Activated CD8-positive, alpha-beta memory T cell treated with anti-CD3 and anti-CD28 coated beads for 36 hours (primary cell): ENCODE measurements around the gene PRMT3. TPM values are rescaled to one million over a fixed set of nuclear protein-coding genes. Genes with fewer than 3 reads are reported as not detected.
"Not testable (repeated sequence)": the region's sequence is repeated elsewhere in the genome, so short reads cannot be mapped to it uniquely, and the experiment has no call there.

Experiments
- CTCF ChIA-PET: fragments of 350-600 bp; sonication (Branson Sonifier 250); formaldehyde crosslinking; loops from one replicate; lab custom pipeline; 2021; ENCODE audit warnings: antibody characterized with exemption; lab: Charles Lee
- POLR2A ChIA-PET: fragments of 350-600 bp; sonication (Branson Sonifier 250); formaldehyde crosslinking; loops from one replicate; lab custom pipeline; 2021; ENCODE audit warnings: antibody characterized with exemption; lab: Charles Lee
- total RNA-seq, 2 experiments: library from RNA; stranded (reverse); gene quantifications; one replicate each; pipeline ENCODE4 v1.2.3, GENCODE V29; 2021

The PRMT3 gene
- total RNA-seq, 2 experiments from 2014 or later, result 47.0 to 52.0 TPM

DNA sequence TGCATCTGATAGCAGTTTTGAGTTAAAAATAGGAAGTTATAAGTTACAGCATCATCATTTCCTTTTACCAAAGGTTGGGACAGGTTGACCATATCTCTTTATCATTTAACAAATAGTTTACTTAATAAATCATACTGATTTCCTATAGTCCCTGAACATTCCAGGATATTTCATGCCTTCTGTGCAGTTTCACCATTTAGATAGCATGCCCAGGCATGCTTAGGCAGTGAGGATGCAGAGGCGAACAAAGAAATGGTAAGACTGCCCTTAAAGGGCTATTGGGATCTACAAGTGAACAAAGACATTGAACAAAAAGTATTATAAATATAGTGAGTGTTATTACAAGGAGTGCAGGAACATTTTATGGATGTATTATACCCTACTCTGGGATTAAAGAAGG, 96.4 kb downstream of the PRMT3 start:
- CTCF ChIA-PET, result no interaction called here
- POLR2A ChIA-PET, result no interaction called here

DNA sequence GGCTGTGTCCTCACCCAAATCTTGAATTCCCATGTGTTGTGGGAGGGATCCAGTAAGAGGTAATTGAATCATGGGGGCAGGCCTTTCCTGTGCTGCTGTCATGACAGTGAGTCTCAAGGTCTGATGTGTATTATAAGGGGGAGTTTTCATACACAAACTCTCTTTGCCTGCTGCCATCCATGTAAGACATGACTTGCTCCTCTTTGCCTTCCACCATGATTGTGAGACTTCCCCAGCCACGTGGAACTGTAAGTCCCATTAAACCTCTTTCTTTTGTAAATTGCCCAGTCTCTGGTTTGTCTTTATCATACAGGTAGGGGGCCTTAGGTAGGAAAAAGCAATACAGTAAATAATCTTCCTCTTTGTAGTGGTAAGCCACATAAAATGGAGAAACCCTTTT, 96.9 kb downstream of the PRMT3 start:
- POLR2A ChIA-PET, CTCF ChIA-PET: not testable (repeated sequence)

DNA sequence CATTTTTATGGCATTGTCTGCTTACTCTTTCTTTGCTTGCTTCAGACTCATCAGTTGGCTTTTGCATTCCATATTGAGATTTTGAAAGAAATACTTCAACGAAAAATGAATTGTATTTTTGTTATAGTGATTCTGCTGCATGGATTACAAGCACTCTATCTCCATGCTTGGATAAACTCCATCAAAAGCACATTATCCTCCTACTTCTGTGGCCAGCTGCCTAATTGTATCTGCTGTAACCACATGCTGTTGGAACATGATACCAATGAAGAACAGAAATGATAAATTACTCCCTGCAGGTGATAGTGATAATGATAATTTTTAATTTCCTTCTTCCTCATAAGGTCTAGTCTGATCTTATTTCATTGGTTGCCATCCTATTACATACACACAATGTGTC, 100.8 kb downstream of the PRMT3 start:
- ChIA-PET POLR2A (no interaction called here), CTCF (no interaction called here)

DNA sequence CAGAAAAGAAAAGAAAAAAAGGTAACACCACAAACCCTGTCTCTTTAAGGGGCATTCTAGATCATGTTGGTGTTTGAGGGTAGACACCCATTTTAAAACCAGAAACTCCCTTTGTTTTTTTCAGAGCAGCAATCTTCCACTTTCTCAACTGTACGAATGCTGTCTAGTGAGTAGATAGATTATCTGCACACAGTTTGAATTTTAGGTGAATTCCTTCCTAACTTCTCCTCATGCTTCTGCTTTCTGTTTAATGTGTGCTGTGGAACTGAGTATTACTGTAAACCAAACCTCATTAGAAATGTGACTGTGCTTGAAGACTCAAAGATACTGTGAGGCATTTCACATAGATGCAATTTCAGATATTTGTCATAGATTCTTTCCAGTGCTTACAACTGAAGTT, 102.4 kb downstream of the PRMT3 start:
- ChIA-PET CTCF (no interaction called here), POLR2A (no interaction called here)

DNA sequence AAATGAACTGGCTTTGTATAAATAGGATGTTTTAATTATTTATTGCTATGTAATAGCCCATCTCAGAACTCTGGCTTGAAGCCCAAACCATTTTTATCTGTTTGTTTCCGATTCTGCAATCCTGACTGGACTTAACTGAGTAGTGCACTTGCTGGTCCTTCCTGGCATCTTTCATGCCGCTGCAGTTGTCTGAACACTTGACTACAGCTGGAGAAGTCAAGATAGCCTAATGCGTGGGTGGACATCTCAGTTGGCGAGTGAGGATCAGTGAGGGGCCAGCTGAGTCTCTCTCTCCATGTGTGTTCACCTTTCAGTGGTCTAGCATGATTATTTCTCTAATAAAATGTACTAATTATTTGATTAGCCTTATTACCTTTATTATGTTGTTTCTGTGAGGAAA, 105.8 kb downstream of the PRMT3 start:
- CTCF ChIA-PET, result no interaction called here

DNA sequence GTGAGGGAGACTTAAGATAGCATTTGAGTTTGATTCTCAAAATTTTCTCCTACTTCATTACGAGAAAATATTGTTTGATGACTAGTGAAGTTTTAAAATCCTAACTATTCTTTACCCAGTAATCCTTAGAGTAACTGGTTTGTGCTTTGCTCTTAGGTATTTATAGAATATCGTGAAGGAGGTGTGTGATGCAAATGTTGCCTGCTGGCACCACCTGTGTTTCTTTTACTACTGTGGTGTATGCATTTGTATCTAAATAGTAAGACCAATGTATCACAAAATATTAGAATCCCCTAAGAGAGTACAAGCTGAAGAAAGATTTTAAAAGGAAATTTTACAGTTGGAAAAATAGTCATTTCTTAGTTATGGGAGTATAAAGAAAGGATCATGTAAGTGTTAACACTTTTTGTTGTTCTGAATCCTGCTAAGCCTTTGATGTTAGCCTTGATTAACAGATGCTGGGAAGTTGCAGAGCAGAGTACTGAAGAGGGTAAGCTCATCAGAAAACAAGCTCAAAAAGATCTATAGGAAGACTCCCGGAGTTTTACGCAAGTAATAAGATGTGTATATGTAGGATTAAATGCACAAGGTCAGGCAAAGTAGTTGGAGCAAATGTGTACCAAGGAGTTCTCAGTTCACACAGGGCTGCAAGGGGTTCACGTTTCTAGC, 109.7 kb downstream of the PRMT3 start:
- POLR2A ChIA-PET, result no interaction called here
- CTCF ChIA-PET, result no interaction called here

More for the DNA sequence above, 105.8 kb downstream of the PRMT3 start:
- POLR2A ChIA-PET, result no interaction called here

DNA sequence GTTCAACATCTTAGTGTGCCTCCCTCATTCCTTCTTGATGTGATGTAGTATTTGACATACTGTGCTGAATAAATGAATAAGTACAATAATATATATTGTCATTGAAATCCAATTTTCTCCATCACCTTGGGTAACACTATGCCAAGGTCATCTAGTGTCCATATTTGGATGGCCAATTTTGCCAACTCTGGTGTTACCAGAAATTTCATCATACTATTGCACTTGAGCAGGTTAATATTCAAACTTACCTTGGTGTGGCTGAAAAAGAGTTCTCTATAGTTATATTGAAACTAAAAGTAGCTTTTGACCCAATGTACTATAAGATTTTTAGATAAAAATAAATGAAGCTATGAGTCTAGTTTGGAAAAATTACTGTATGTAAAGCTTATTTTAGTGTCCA, 113.7 kb downstream of the PRMT3 start:
- CTCF ChIA-PET, result no interaction called here
- POLR2A ChIA-PET, result no interaction called here

DNA sequence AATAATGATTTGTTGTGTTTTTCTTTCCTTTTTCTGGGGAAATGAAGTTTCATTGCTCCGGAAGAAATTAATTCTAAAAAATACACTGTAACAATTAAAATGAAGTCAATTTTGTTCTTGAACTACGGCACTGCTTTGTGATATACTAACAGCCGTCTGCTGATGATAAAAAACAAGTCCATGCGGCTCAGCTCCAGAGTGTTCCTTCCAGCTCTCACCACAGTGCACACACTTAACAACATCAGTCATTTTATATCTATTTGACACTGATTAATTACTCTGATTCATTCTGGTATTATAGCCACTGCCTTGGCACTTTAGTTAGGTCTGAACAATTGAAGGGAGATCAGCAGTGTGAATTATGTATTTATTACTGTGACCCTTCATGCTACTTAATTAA, 114.5 kb downstream of the PRMT3 start:
- POLR2A ChIA-PET, result no interaction called here
- CTCF ChIA-PET, result no interaction called here

DNA sequence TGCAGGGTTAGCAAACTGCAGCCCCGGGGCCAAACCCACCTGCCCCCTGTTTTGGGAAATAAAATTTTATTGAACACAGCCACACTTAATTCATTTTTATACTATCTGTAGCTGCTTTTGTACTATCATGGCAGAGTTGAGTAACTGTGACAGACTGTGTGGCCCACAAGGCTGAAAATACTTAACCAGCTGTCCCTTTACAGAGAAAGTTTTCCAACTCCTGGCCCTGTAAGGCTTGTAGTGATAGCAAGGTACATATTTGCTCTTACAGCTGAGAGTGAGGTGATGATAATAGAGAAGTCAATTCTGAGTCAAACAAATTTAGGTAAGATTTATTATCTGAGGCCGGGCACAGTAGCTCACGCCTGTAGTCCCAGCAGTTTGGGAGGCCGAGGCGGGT, 124.5 kb downstream of the PRMT3 start:
- ChIA-PET POLR2A (no interaction called here), CTCF (no interaction called here)

DNA sequence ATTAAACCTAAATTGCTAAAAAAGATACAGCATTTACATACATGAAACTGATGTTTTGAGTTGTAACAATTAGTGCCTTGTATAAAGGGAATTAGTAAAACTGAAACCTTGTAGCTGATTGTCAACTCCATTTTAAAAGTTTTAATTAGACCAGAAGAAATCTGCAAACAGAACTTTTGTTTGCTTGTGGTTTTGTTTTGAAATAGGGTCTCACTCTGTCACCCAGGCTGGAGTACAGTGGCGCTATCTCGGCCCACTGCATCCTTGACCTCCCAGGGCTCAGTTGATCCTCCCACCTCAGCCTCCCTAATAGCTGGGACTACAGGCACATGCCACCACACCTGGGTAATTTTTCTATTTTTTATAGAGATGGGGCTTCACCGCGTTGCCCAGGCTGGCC, 125.4 kb downstream of the PRMT3 start:
- CTCF ChIA-PET, result no interaction called here
- POLR2A ChIA-PET, result no interaction called here

DNA sequence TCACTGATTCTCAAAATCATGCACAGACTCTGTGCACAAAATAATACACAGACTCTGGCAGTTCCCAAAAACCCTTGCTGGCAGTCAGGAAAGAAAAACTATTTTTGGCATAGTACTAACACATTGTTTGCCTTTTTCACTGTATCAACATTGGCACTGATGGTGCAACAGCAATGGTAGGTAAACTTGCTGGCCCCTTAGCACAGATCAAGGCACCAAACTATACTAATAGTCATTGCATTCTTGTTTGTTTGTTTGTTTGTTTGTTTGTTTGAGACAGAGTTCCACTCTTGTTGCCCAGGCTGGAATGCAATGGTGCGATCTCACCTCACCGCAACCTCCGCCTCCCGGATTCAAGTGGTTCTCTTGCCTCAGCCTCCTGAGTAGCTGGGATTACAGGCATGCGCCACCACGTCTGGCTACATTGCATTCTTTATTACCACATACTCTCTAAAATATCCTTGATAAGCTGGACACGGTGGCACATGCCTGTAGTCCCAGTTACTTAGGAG, 130.9 kb downstream of the PRMT3 start:
- CTCF ChIA-PET, result interaction anchor here (0.6 kb wide), 1 partner anchor 165 kb away, joined by 3 read pairs; no protein-coding TSS in a partner anchor
- POLR2A ChIA-PET, result no interaction called here

DNA sequence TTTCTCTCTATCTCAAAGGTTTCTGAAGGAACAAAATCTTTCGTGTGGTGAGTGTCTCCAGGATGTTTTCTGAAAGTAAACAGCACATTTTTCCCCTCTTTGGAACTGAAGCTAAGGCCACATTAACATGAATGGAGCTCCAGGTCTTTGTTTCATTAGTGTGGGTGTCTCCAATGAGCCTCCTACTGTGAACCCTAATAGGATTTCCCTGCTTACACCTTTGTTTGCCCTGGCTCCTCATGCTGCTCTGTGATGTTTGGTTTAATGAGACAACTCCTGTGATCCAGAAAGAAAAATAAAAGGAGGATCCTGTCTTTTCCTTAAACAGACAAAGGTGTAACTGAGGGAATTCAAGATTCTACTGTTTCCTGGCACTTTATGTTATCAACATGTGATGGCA, 135.0 kb downstream of the PRMT3 start:
- ChIA-PET POLR2A (no interaction called here), CTCF (no interaction called here)

DNA sequence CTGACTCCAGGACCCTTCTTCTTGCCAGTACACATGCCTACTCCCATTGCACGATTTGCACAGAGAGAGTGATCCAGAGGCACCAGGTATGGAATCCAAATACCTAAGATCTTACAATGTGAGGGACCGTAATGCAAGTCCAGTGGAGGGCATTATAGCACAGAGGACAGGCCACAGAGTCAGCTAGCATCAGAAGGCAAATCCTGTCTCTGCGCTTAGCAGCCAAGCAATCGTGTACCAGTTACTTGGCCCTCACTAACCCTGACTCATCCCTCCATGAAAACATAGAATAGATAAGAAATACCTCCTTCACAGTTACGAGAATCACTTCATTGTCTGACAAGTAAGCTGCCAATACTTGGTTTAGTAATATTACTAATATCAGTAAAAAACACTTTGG, 142.2 kb downstream of the PRMT3 start:
- ChIA-PET POLR2A (no interaction called here), CTCF (no interaction called here)

DNA sequence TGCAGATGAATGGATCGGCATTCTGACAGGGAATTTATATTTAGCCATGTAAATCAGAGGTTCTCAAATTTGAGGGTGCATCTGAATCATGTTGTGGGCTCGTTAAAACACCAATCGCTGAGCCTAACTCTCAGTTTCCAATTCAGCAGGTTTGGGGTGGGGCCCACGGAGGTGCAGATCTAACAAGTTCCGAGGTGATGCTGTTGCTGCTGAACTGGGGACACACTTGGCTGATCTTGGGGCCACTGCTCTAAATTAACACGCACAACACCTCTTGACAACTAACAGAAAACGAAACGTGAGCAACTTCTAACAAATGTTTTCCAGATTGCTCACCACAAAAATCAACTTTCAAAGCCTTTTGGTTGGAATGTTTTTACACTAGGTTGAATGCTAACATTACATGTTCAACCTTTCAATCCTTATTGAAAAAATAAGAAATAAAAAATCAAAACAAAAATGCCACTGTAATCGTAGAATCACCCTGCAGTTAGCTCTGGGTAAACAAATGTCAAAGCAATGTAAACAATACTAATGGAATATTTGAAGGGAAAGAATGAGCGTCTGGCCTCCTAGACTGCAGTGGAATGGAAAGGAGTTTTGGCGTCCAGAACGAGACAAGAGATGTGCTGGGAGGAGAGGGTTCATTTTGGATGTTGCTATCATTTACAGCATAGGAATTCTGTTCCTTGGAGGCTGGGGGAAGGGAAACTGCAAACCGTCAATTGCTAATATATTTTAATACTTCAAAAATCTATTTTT, 143.6 kb downstream of the PRMT3 start:
- POLR2A ChIA-PET, result no interaction called here
- CTCF ChIA-PET, result interaction anchor here (1.3 kb wide), 1 partner anchor 78 kb away, joined by 3 read pairs; no protein-coding TSS in a partner anchor

DNA sequence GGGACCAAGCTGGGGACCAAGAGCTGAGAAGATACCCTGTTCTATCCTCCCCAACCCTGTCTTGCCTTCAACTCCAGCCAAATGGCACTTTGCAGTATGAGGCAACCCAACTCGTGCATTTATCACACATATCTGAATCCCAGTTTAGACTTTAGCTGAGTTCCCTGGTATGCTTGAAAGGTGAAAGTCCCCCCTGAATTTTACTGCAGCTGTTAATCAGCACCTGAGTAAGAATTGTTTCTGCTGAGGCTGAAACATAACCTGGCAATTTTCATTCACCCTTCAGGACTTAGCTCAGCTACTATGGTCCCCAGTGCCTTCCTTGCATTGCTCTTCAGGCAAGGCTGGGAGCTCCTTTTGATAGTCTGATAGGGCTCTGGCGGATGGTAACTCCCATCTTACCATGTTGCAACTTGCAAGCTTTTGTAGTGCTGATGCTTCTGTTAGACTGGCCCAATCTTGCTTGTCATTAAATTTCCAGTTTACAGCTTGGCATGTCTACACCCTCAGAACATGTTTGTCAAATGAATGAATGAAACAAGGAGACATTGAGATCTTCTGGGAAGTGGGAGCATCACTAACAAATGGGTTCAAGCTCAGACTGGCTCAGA, 147.9 kb downstream of the PRMT3 start:
- CTCF ChIA-PET, result no interaction called here
- POLR2A ChIA-PET, result no interaction called here

DNA sequence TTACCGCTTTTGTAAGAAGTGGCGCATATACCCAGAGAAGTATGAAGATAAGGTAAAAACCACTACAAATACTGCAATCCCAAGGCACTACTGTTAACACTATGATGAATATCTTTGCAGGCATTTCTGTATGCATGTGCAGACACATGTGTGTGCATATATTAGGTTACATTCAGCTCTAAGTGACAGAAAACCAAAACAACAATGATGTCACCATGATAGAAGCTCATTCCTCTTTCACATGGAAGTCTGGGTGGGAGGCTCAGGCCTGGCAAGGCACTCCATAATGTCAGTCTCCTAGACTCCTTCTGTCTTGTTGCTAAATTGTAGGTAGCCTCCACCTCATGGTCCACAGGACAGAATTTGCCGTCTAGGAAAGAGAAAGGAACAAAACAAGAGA, 148.8 kb downstream of the PRMT3 start:
- POLR2A ChIA-PET, result no interaction called here
- CTCF ChIA-PET, result no interaction called here

DNA sequence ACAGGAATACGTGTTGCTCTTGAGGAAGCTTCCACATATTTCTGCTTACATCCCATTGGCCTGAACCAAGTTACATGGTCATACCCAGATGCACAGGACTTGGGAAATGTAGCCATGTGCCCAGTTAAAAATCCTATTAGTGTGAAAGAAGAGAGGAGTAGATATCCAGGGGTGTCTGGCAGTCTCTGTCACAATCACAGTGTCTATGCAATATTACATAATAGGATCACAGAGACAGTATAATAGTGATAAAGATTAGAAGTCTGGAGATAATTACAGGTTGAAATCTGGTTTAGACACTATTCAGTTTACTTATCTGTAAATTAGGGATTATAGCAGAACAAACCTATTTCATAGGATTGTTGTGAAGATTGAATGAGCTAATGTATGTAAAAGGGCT, 149.3 kb downstream of the PRMT3 start:
- CTCF ChIA-PET, result no interaction called here
- POLR2A ChIA-PET, result no interaction called here

DNA sequence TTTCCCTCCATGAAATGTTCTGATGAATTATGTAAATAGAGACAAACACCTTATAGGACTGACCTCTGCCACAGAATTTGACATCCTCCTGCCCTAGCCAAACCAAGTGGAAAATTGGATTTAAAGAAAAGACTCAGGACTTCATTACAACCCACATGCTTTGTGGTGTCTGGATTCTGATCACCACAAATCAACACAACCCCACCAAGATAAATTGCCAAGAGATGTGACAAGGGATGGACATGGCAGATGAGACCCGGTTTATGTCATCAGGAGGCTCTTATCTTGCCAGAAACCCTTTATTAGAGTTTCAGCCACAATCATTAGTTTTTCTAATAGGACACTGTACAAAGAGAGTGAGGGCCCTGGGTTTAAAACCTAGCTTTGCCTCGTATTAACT, 154.0 kb downstream of the PRMT3 start:
- ChIA-PET POLR2A (no interaction called here), CTCF (no interaction called here)

DNA sequence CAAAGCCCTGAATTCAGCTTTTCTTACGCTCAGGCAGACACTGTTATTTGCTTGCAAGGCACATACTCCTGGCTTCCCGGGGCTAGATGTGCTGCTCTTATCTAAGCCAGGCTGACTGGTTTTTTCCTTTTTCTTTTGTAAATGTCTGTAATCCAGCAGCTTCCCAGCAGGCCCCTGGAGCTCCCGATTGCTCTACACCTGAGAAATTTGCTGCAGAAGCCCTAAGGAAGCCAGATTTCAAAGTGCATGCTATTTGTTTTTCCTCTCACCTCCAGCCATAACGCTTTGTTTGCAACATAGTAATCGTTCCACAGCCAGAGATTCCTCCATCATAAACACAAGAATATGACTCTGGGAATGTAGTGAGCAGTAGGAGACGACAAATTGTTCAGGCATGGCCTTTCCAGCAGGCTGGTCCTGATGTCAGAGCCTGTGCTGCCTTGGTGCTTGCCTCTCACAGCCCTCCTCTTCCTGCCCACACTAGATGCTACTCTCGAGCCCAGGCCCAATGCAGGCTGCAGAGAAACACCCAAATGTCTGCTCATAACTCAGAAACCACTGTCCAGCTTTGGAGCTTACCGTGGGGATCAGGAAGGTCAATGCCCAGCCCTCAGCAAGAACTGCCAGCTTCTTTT, 157.2 kb downstream of the PRMT3 start:
- ChIA-PET CTCF (no interaction called here), POLR2A (no interaction called here)

DNA sequence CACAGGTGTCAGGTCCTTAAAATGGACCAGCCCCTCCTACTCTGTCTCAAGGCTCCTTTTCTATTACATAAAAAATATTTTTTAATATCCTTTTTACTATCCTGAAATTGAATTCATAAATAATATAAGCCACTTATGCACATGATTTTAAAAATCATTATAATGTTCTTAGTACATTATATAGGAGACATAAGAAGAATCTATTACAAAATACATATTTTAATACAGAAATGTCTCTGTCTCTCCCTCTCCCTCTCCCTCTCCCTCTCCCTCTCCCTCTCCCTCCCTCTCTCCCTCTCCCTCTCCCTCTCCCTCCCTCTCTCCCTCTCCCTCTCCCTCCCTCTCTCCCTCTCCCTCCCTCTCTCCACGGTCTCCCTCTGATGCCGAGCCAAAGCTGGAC, 159.9 kb downstream of the PRMT3 start:
- CTCF ChIA-PET, result no interaction called here

More for the DNA sequence above, 159.9 kb downstream of the PRMT3 start:
- POLR2A ChIA-PET, result no interaction called here
